ENCODE measurements around the gene PGBD2.
"Not testable (repeated sequence)": the region's sequence is repeated elsewhere in the genome, so short reads cannot be mapped to it uniquely, and the experiment has no call there.

- not testable (repeated sequence) for TF ChIP-seq CTCF, POLR2AphosphoS5, EP300, POLR2A (IDR thresholded peaks at IDR 0.05)
These were observed 39.9 kb downstream of the PGBD2 start for GRCh38 chr1:248945856-248946416.
